Neural progenitor cell (in vitro differentiated cells): Measurements from ENCODE around the gene PIGV. TPM values are rescaled to one million over a fixed set of nuclear protein-coding genes. Genes with fewer than 3 reads are reported as not detected.
A peak's percentile ranks its signal among the peaks of the same experiment; 100 is the strongest.
"Not testable (repeated sequence)": the region's sequence is repeated elsewhere in the genome, so short reads cannot be mapped to it uniquely, and the experiment has no call there.

Experiments
- DNase-seq: peaks from one replicate; pipeline ENCODE4 v3.0.0-alpha.2; 2016; ENCODE audit warnings: low spot score
- H2AFZ ChIP-seq: fragments of 200-600 bp; sonication (generic); replicated peaks from 2 replicates; pipeline ENCODE4 v1.6.1; 2016; ENCODE audit warnings: antibody characterized with exemption
- H3F3A ChIP-seq: fragments of 200-600 bp; sonication (generic); 2 replicates; pipeline ENCODE4 v1.6.1; 2016; ENCODE audit warnings: antibody characterized with exemption, low read depth
- H3K27ac ChIP-seq: fragments of 200-600 bp; sonication (generic); 2 replicates; pipeline ENCODE4 v1.5.1; 2016; ENCODE audit warnings: mild to moderate bottlenecking
- H3K27me3 ChIP-seq: fragments of 200-600 bp; sonication (generic); 2 replicates; pipeline ENCODE4 v1.6.1; 2016; ENCODE audit warnings: mild to moderate bottlenecking, moderate library complexity
- H3K36me3 ChIP-seq: fragments of 200-600 bp; sonication (generic); 2 replicates; pipeline ENCODE4 v1.5.1; 2016
- H3K4me1 ChIP-seq: fragments of 200-600 bp; sonication (generic); 2 replicates; pipeline ENCODE4 v1.6.1; 2016; ENCODE audit warnings: mixed run types
- H3K4me2 ChIP-seq: fragments of 200-600 bp; sonication (generic); 2 replicates; pipeline ENCODE4 v1.6.1; 2016
- H3K4me3 ChIP-seq: fragments of 200-600 bp; sonication (generic); 2 replicates; pipeline ENCODE4 v1.5.1; 2016
- H3K79me2 ChIP-seq: fragments of 200-600 bp; sonication (generic); 2 replicates; pipeline ENCODE4 v1.6.1; 2016; ENCODE audit warnings: low read depth
- H3K9ac ChIP-seq: fragments of 200-600 bp; sonication (generic); 2 replicates; pipeline ENCODE4 v1.6.1; 2016
- H3K9me3 ChIP-seq: fragments of 200-600 bp; sonication (generic); 2 replicates; pipeline ENCODE4 v1.5.1; 2016; ENCODE audit warnings: low read depth
- H4K20me1 ChIP-seq: fragments of 200-600 bp; sonication (generic); 2 replicates; pipeline ENCODE4 v1.6.1; 2016; ENCODE audit warnings: low read depth
- H3K27ac Mint-ChIP-seq: 3 replicates; pipeline ENCODE4 v1.8.0; 2021; ENCODE audit warnings: mixed read lengths
- H3K27me3 Mint-ChIP-seq: 2 replicates; pipeline ENCODE4 v1.8.0; 2022; ENCODE audit warnings: low read depth, mild to moderate bottlenecking, inconsistent platforms, moderate library complexity, mixed read lengths; ENCODE audit not compliant: insufficient read depth
- H3K36me3 Mint-ChIP-seq: 3 replicates; pipeline ENCODE4 v1.8.0; 2021; ENCODE audit warnings: mixed read lengths
- H3K4me1 Mint-ChIP-seq: 3 replicates; pipeline ENCODE4 v1.8.0; 2021; ENCODE audit warnings: mixed read lengths
- H3K4me3 Mint-ChIP-seq: 3 replicates; pipeline ENCODE4 v1.8.0; 2021; ENCODE audit warnings: mild to moderate bottlenecking, moderate library complexity, mixed read lengths
- H3K9me3 Mint-ChIP-seq: 3 replicates; pipeline ENCODE4 v1.8.0; 2020; ENCODE audit warnings: mixed read lengths
- CTCF ChIP-seq: fragments of 200-600 bp; sonication (generic); IDR thresholded peaks from 2 replicates; pipeline ENCODE4 v1.5.1; 2017; ENCODE audit warnings: antibody characterized with exemption, mild to moderate bottlenecking
- EZH2 ChIP-seq: fragments of 200-600 bp; sonication (generic); IDR thresholded peaks from 2 replicates; pipeline ENCODE4 v1.6.1; 2017; ENCODE audit warnings: antibody characterized with exemption, mild to moderate bottlenecking, moderate library complexity
- EZH2phosphoT487 ChIP-seq: fragments of 200-600 bp; sonication (generic); IDR thresholded peaks from 2 replicates; pipeline ENCODE4 v1.6.1; 2017; ENCODE audit warnings: antibody characterized with exemption
- total RNA-seq: library from RNA; depleted of rRNA; stranded (reverse); fragments of >200 nt; gene quantifications from 2 replicates; pipeline ENCODE4 v1.2.3, GENCODE V29; 2015; ENCODE audit warnings: low replicate concordance

The PIGV gene
- total RNA-seq, 1 donor from 2014 or later = 19.4 TPM

- H3K36me3 ChIP-seq = no peaks in the 10 kb centered on the region
- no peak for DNase-seq
- Mint-ChIP-seq H3K4me3 (no peak overlapping the region), H3K36me3 (peaks cover 13% of the 10 kb centered on the region), H3K9me3 (no peaks in the 10 kb centered on the region), H3K27me3 (peaks cover 3% of the 10 kb centered on the region), H3K27ac (peak overlapping the region; percentile 29), H3K4me1 (peaks cover 18% of the 10 kb centered on the region)
- no peaks in the 10 kb centered on the region for H3K27me3 ChIP-seq
- no peaks in the 10 kb centered on the region for H4K20me1 ChIP-seq
- H3K4me3 ChIP-seq = no peak overlapping the region
- peaks cover 7% of the 10 kb centered on the region for H3K4me1 ChIP-seq
- peaks cover 9% of the 10 kb centered on the region for H3F3A ChIP-seq
- no peak overlapping the region for H3K9ac ChIP-seq
- no peak overlapping the region for H2AFZ ChIP-seq
- H3K79me2 ChIP-seq = no peaks in the 10 kb centered on the region
- H3K4me2 ChIP-seq = no peak overlapping the region
- no peak overlapping the region for H3K27ac ChIP-seq
- H3K9me3 ChIP-seq = no peaks in the 10 kb centered on the region
- no peak for TF ChIP-seq EZH2
- no peak for TF ChIP-seq CTCF
- no peak for TF ChIP-seq EZH2phosphoT487
These were observed 11.9 kb downstream of the PIGV start for GRCh38 chr1:26799479-26800142.

GRCh38 chr1:26803932-26804331, 16.2 kb downstream of the PIGV start:
- H3K36me3 ChIP-seq, H3K27ac ChIP-seq, H3K4me3 ChIP-seq, H3K9me3 ChIP-seq, H3K27ac Mint-ChIP-seq, H3K4me2 ChIP-seq, H3K79me2 ChIP-seq, H3K4me1 ChIP-seq, DNase-seq, H3K9ac ChIP-seq, H4K20me1 ChIP-seq, H3K36me3 Mint-ChIP-seq, H3F3A ChIP-seq, H2AFZ ChIP-seq, H3K27me3 ChIP-seq, H3K4me3 Mint-ChIP-seq, H3K27me3 Mint-ChIP-seq: not testable (repeated sequence)
- Mint-ChIP-seq H3K9me3 (peaks cover 10% of the 10 kb centered on the region), H3K4me1 (peaks cover 20% of the 10 kb centered on the region)

- not testable (repeated sequence) for H3K36me3 ChIP-seq, H3K4me1 Mint-ChIP-seq, H3K4me3 Mint-ChIP-seq, H3K9ac ChIP-seq, H3K4me1 ChIP-seq, H3F3A ChIP-seq, H3K4me3 ChIP-seq, H3K27ac Mint-ChIP-seq, H4K20me1 ChIP-seq, H3K79me2 ChIP-seq, H3K36me3 Mint-ChIP-seq, H3K9me3 ChIP-seq, H3K27ac ChIP-seq, H3K27me3 ChIP-seq, H3K27me3 Mint-ChIP-seq, H3K9me3 Mint-ChIP-seq, H3K4me2 ChIP-seq
- peak overlapping the region; percentile 50 for H2AFZ ChIP-seq
- peak; percentile 72 for TF ChIP-seq CTCF
- peak; percentile 79 for DNase-seq
These were observed 22.4 kb downstream of the PIGV start for GRCh38 chr1:26810105-26810504.

- Histone ChIP-seq H3K27me3 (no peaks in the 10 kb centered on the region), H3K79me2 (no peaks in the 10 kb centered on the region), H3F3A (no peaks in the 10 kb centered on the region), H2AFZ (no peak overlapping the region), H4K20me1 (no peaks in the 10 kb centered on the region), H3K4me1 (no peaks in the 10 kb centered on the region), H3K36me3 (no peaks in the 10 kb centered on the region), H3K9me3 (no peaks in the 10 kb centered on the region), H3K4me2 (no peak overlapping the region), H3K27ac (no peak overlapping the region), H3K4me3 (no peak overlapping the region), H3K9ac (no peak overlapping the region)
- no peak for DNase-seq
- Mint-ChIP-seq H3K27ac (no peak overlapping the region), H3K4me3 (no peak overlapping the region), H3K36me3 (no peaks in the 10 kb centered on the region), H3K9me3 (peaks cover 3% of the 10 kb centered on the region), H3K27me3 (peaks cover 4% of the 10 kb centered on the region), H3K4me1 (peaks cover 2% of the 10 kb centered on the region)
- TF ChIP-seq EZH2 (no peak), EZH2phosphoT487 (no peak), CTCF (no peak)
These were observed 23.3 kb downstream of the PIGV start for GRCh38 chr1:26811057-26811456.
